Spleen (tissue), 11 donors: ENCODE data around the gene PTPRN2. TPM values are rescaled to one million over a fixed set of nuclear protein-coding genes. Genes with fewer than 3 reads are reported as not detected.

Experiments
- DNase-seq: peaks from one replicate; pipeline ENCODE4 v3.0.0-alpha.2; 2020
- H3K27ac ChIP-seq, 8 donors: fragments of 200-600 bp; sonication (generic) in 7 of 8; 1 replicate in 4 of 8; 2 replicates in 4 of 8; pipeline versions ENCODE4 v1.5.0 to v1.8.0; 2016 to 2021; ENCODE audit warnings: inconsistent platforms in 4 of 8, mild to moderate bottlenecking in 4 of 8, moderate library complexity in 1 of 8
- H3K27me3 ChIP-seq, 7 donors: fragments of 200-600 bp; sonication (generic) in 6 of 7; replicated peaks in 1 of 7; 1 replicate in 4 of 7; 2 replicates in 3 of 7; pipeline versions ENCODE4 v1.5.0 to v1.8.0; 2016 to 2021; ENCODE audit warnings: inconsistent platforms in 3 of 7, mild to moderate bottlenecking in 1 of 7
- H3K36me3 ChIP-seq, 6 donors: fragments of 200-600 bp; sonication (generic) in 5 of 6; 1 replicate in 4 of 6; 2 replicates in 2 of 6; pipeline versions ENCODE4 v1.5.0 to v1.8.0; 2016 to 2021; ENCODE audit warnings: inconsistent platforms in 2 of 6
- H3K4me1 ChIP-seq, 6 donors: fragments of 200-600 bp; sonication (generic) in 5 of 6; 1 replicate in 3 of 6; 2 replicates in 3 of 6; pipeline versions ENCODE4 v1.5.0 to v1.8.0; 2016 to 2021; ENCODE audit warnings: inconsistent platforms in 3 of 6
- H3K4me3 ChIP-seq, 8 donors: fragments of 200-600 bp; sonication (generic) in 7 of 8; 1 replicate in 4 of 8; 2 replicates in 4 of 8; pipeline versions ENCODE4 v1.5.0 to v1.8.0; 2016 to 2021; ENCODE audit warnings: inconsistent platforms in 4 of 8, mild to moderate bottlenecking in 4 of 8, moderate library complexity in 2 of 8
- H3K9me3 ChIP-seq, 8 donors: fragments of 200-600 bp; sonication (generic) in 7 of 8; 1 replicate in 4 of 8; 2 replicates in 4 of 8; pipeline versions ENCODE4 v1.5.0 to v1.8.0; 2016 to 2021; ENCODE audit warnings: inconsistent platforms in 4 of 8
- POLR2A ChIP-seq, 3 donors: fragments of 450-650 bp; IDR thresholded peaks; one replicate each; pipeline ENCODE4 v1.5.1; 2017; ENCODE audit warnings: antibody characterized with exemption in 3 of 3, mild to moderate bottlenecking in 1 of 3
- POLR2AphosphoS5 ChIP-seq, 3 donors: sonication (generic); formaldehyde crosslinking; IDR thresholded peaks; one replicate each; pipeline ENCODE4 v1.5.1; 2017; ENCODE audit warnings: antibody characterized with exemption in 3 of 3
- WGBS, 5 donors: extraction: QIAGEN DNeasy Blood & Tissue Kit in 3 of 5; methylation state at CpG; one replicate each; pipeline versions ENCODE4 v1.1.5 to v1.1.7; 2013 to 2018; 5-methylcytosine and 5-hydroxymethylcytosine counted together
- intact Hi-C: fragments of 100-400 bp; cut with DNase I; formaldehyde crosslinking; loops from one replicate; pipeline ENCODE4 v1.15.0; 2023; ENCODE audit warnings: low total_unique reads
- polyA plus RNA-seq, 3 donors: library from polyadenylated mRNA; stranded (reverse); fragments of 200-250 nt; gene quantifications; one replicate each; pipeline ENCODE4 v1.2.1, GENCODE V29; 2013
- total RNA-seq, 7 donors: library from RNA; depleted of rRNA in 3 of 7; stranded (reverse); fragments of >200 nt in 3 of 7; fragmentation: NEBNext Ultra II Directional in 4 of 7; extraction: Animal tissue kit (Norgen Biotek cat#: 25700) in 4 of 7; gene quantifications; one replicate each; pipeline versions ENCODE4 v1.1.0 to v1.2.1, GENCODE V29; 2016 to 2021
- TF ChIP-seq, protein P1 (sequence below), 11 experiments: fragments of 200-600 bp in 7 of 11; fragments of 450-650 bp in 4 of 11; sonication (generic) in 4 of 11; IDR thresholded peaks in 8 of 11; conservative IDR thresholded peaks in 3 of 11; 1 replicate in 7 of 11; 2 replicates in 4 of 11; pipeline versions ENCODE4 v1.4.0 to v1.8.0; 2016 to 2021; ENCODE audit warnings: antibody characterized with exemption in 11 of 11, inconsistent platforms in 4 of 11, mild to moderate bottlenecking in 1 of 11
- donor health status: healthy with polysubstance abuse.
- donor health status: DM: no; HTN: no; CAD: no; lungs with moderate emphysema.
- donor health status: DM: no; HTN: no; CAD: no.
- donor health status: Bipolar disorder and iron deficiency.
- donor health status: healthy.
- donor health status: DM: no; HTN: no; CAD: no.
- donor health status: DM: yes; HTN: yes; CAD: no.

The PTPRN2 gene
- total and polyA plus RNA-seq, 10 donors = 7.0 to 22.8 (median 16.8) TPM

DNA sequence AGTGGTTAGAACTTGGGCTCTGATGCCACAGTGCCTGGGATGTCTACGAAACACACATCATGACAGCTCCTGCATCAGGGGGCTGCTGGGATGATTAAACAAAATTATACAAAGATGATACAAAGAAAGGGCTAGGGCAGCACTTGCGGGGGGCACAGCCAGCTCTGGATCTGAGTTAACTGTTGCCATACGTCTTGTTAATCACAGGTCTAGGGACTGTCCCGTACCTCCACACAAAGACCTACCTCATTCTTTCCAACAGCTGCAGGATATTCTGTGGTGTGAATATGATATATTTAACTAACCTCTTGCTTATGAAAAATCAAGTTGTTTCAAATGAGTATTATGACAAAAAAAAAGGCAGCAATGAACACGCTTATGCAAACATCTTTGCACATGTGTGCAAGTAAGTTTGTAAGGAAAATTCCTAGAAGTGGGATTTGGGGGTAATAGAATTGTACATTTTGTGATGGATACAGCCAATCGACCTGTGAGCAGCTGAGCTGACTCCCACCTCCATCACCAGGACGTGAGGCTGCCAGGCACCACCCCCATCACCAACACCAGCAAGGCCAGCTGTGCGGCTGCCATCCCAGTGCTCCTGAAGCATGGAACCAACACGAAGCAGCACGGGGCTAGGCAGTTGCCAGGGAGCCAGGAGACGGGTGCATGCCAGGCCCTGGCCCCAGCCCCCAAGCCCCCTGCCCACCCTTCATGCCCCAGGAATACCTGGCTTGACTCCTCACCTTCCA, 23.5 kb downstream of the PTPRN2 start:
- Histone ChIP-seq H3K27ac (no peak overlapping the region), H3K9me3 (no peaks in the 10 kb centered on the region), H3K4me1 (no peaks in the 10 kb centered on the region), H3K4me3 (no peak overlapping the region), H3K36me3 (no peaks in the 10 kb centered on the region), H3K27me3 (peaks cover 0 to 71% (median 4%) of the 10 kb centered on the region in 7 donors)
- intact Hi-C loops = no loop called here
- DNase-seq = no peak
- TF ChIP-seq POLR2A (IDR thresholded peaks at IDR 0.05) (no peak), POLR2AphosphoS5 (IDR thresholded peaks at IDR 0.05) (no peak)
- TF ChIP-seq, protein P1, sequence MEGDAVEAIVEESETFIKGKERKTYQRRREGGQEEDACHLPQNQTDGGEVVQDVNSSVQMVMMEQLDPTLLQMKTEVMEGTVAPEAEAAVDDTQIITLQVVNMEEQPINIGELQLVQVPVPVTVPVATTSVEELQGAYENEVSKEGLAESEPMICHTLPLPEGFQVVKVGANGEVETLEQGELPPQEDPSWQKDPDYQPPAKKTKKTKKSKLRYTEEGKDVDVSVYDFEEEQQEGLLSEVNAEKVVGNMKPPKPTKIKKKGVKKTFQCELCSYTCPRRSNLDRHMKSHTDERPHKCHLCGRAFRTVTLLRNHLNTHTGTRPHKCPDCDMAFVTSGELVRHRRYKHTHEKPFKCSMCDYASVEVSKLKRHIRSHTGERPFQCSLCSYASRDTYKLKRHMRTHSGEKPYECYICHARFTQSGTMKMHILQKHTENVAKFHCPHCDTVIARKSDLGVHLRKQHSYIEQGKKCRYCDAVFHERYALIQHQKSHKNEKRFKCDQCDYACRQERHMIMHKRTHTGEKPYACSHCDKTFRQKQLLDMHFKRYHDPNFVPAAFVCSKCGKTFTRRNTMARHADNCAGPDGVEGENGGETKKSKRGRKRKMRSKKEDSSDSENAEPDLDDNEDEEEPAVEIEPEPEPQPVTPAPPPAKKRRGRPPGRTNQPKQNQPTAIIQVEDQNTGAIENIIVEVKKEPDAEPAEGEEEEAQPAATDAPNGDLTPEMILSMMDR (IDR thresholded peaks at IDR 0.05 in 8 of 11, conservative IDR thresholded peaks at IDR 0.05 in 3 of 11) = no peak
- 72 to 85% (median 80%) methylated on average over 11 of the region's 11 CpGs for WGBS, 5 donors

DNA sequence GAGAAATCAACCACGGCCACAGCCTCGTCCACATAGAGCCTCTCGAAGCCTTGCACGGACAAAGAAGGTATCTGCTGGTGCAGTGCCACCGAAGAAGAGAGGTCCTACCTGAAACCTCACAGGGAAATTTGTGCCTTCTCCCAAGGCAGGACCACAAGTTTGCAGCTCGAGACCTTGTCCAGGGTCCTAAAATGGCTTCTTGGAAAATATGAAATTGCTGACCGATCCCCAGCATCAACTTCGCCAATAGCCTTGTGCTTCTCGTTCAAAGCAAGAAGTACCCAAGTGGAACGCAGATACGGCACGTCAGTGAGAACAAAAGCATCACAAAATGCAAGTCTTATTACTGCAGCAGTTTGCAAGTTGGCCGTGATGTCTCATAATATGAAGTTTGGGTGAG, 24.6 kb downstream of the PTPRN2 start:
- DNase-seq = no peak
- Histone ChIP-seq H3K36me3 (no peaks in the 10 kb centered on the region), H3K27ac (no peak overlapping the region), H3K27me3 (peaks cover 0 to 65% (median 0%) of the 10 kb centered on the region in 7 donors), H3K9me3 (no peaks in the 10 kb centered on the region), H3K4me3 (no peak overlapping the region), H3K4me1 (no peaks in the 10 kb centered on the region)
- intact Hi-C loops = no loop called here
- TF ChIP-seq, protein P1 (IDR thresholded peaks at IDR 0.05 in 8 of 11, conservative IDR thresholded peaks at IDR 0.05 in 3 of 11) = no peak
- no peak for TF ChIP-seq POLR2AphosphoS5 (IDR thresholded peaks at IDR 0.05)
- no peak for TF ChIP-seq POLR2A (IDR thresholded peaks at IDR 0.05)
- 84 to 92% (median 88%) methylated on average over 13 of the region's 13 CpGs for WGBS, 5 donors

GRCh38 chr7:158562517-158562916, 25.1 kb downstream of the PTPRN2 start:
- Histone ChIP-seq H3K27me3 (peaks cover 0 to 61% (median 0%) of the 10 kb centered on the region in 7 donors), H3K4me1 (no peaks in the 10 kb centered on the region), H3K4me3 (no peak overlapping the region), H3K27ac (no peak overlapping the region), H3K36me3 (no peaks in the 10 kb centered on the region), H3K9me3 (no peaks in the 10 kb centered on the region)
- no peak for DNase-seq
- intact Hi-C loops = no loop called here
- 85 to 95% (median 90%) methylated on average over 6 of the region's 6 CpGs for WGBS, 5 donors
- TF ChIP-seq POLR2A (IDR thresholded peaks at IDR 0.05) (no peak), POLR2AphosphoS5 (IDR thresholded peaks at IDR 0.05) (no peak)
- TF ChIP-seq, protein P1 (IDR thresholded peaks at IDR 0.05 in 8 of 11, conservative IDR thresholded peaks at IDR 0.05 in 3 of 11) = no peak

- Histone ChIP-seq H3K36me3 (no peaks in the 10 kb centered on the region), H3K27ac (no peak overlapping the region), H3K27me3 (peaks cover 0 to 53% (median 0%) of the 10 kb centered on the region in 7 donors), H3K9me3 (no peaks in the 10 kb centered on the region), H3K4me3 (no peak overlapping the region), H3K4me1 (no peaks in the 10 kb centered on the region)
- intact Hi-C loops = no loop called here
- TF ChIP-seq, protein P1 (IDR thresholded peaks at IDR 0.05 in 8 of 11, conservative IDR thresholded peaks at IDR 0.05 in 3 of 11) = no peak
- TF ChIP-seq POLR2A (IDR thresholded peaks at IDR 0.05) = no peak
- TF ChIP-seq POLR2AphosphoS5 (IDR thresholded peaks at IDR 0.05) = no peak
- no peak for DNase-seq
- 81 to 94% (median 84%) methylated on average over 7 of the region's 7 CpGs for WGBS, 5 donors
These were observed 26.0 kb downstream of the PTPRN2 start for GRCh38 chr7:158561659-158562058.
